H1 (cell line): Measurements from ENCODE around the gene TMEM106A. TPM values are rescaled to one million over a fixed set of nuclear protein-coding genes. Genes with fewer than 3 reads are reported as not detected.

Experiments used
- CTCF ChIA-PET: fragments of 300-600 bp; sonication (Branson Sonifier 250); formaldehyde crosslinking; loops from one replicate; lab custom pipeline; 2021; ENCODE audit not compliant: partially characterized antibody; lab: Charles Lee
- POLR2A ChIA-PET: fragments of 300-600 bp; sonication (Branson Sonifier 250); formaldehyde crosslinking; loops from one replicate; lab custom pipeline; 2021; ENCODE audit warnings: inconsistent platforms; ENCODE audit not compliant: partially characterized antibody; lab: Charles Lee
- DNase-seq, 2 experiments: peaks; one replicate each; pipeline versions ENCODE4 v3.0.0 to v3.0.0-alpha.2; 2010 to 2022; ENCODE audit warnings: low spot score in 2 of 2, low read depth in 1 of 2, mixed read lengths in 1 of 2
- FAIRE-seq: peaks from 2 replicates; lab custom pipeline; 2011; peaks lifted over from hg19 to GRCh38; lab: Jason Lieb, UNC
- H2AFZ ChIP-seq: 2 replicates; pipeline ENCODE4 v1.8.1; 2012; ENCODE audit warnings: low read length, inconsistent platforms
- H2AK5ac ChIP-seq: 2 replicates; pipeline ENCODE4 v1.6.1; 2013; ENCODE audit warnings: low read depth, low read length
- H2BK120ac ChIP-seq: replicated peaks from 2 replicates; pipeline ENCODE3; 2013; ENCODE audit warnings: low read depth, low read length, inconsistent platforms
- H2BK12ac ChIP-seq: 2 replicates; pipeline ENCODE4 v1.6.1; 2013; ENCODE audit warnings: low read depth, low read length
- H2BK15ac ChIP-seq: 2 replicates; pipeline ENCODE4 v1.6.1; 2013; ENCODE audit warnings: low read length
- H2BK20ac ChIP-seq: 2 replicates; pipeline ENCODE4 v1.6.1; 2013; ENCODE audit warnings: low read length
- H2BK5ac ChIP-seq: 2 replicates; pipeline ENCODE4 v1.6.1; 2013; ENCODE audit warnings: low read depth, low read length
- H3K14ac ChIP-seq: 2 replicates; pipeline ENCODE4 v1.6.1; 2013; ENCODE audit warnings: inconsistent platforms; ENCODE audit not compliant: insufficient read length
- H3K18ac ChIP-seq: 2 replicates; pipeline ENCODE4 v1.6.1; 2013; ENCODE audit warnings: low read length; ENCODE audit errors: extremely low read depth
- H3K23ac ChIP-seq: 2 replicates; pipeline ENCODE4 v1.6.1; 2013; ENCODE audit warnings: inconsistent platforms; ENCODE audit not compliant: insufficient read length
- H3K23me2 ChIP-seq: 2 replicates; pipeline ENCODE4 v1.6.1; 2013; ENCODE audit warnings: low read depth, low read length
- H3K27ac ChIP-seq: 2 replicates; pipeline ENCODE4 v1.6.1; 2011; ENCODE audit warnings: low read depth, low read length, inconsistent platforms
- H3K27me3 ChIP-seq, 4 experiments: replicated peaks in 1 of 4; 1 replicate in 1 of 4; 2 replicates in 3 of 4; pipeline versions ENCODE4 v1.6.1 to v1.8.1; 2011 to 2013; ENCODE audit warnings: low read length in 3 of 4, mild to moderate bottlenecking in 3 of 4, inconsistent platforms in 2 of 4, mixed read lengths in 2 of 4, moderate library complexity in 1 of 4; ENCODE audit not compliant: control insufficient read depth in 3 of 4, insufficient read depth in 3 of 4; ENCODE audit errors: extremely low read depth in 1 of 4
- H3K36me3 ChIP-seq, 4 experiments: 2 replicates each; pipeline versions ENCODE4 v1.6.1 to v1.8.1; 2011 to 2013; ENCODE audit warnings: mild to moderate bottlenecking in 4 of 4, low read length in 3 of 4, moderate library complexity in 2 of 4, control low read depth in 1 of 4, inconsistent platforms in 1 of 4; ENCODE audit not compliant: insufficient read depth in 4 of 4, control insufficient read depth in 2 of 4
- H3K4ac ChIP-seq: replicated peaks from 2 replicates; pipeline ENCODE3; 2013; ENCODE audit warnings: low read length, low read depth, mixed read lengths, inconsistent platforms; ENCODE audit not compliant: insufficient read length
- H3K4me1 ChIP-seq, 4 experiments: replicated peaks in 1 of 4; 1 replicate in 1 of 4; 2 replicates in 3 of 4; pipeline versions ENCODE4 v1.6.1 to v1.8.1; 2011 to 2013; ENCODE audit warnings: low read length in 3 of 4, inconsistent platforms in 2 of 4, mixed read lengths in 1 of 4; ENCODE audit not compliant: insufficient read depth in 4 of 4, control insufficient read depth in 3 of 4
- H3K4me2 ChIP-seq, 2 experiments: 2 replicates each; pipeline versions ENCODE4 v1.6.1 to v1.8.1; 2011 to 2013; ENCODE audit warnings: low read depth in 2 of 2, low read length in 2 of 2, control low read depth in 1 of 2, inconsistent platforms in 1 of 2, mild to moderate bottlenecking in 1 of 2; ENCODE audit not compliant: insufficient read depth in 1 of 2
- H3K4me3 ChIP-seq, 4 experiments: fragments of 200-600, 300-600 bp in 1 of 4; sonication (generic), shearing (Covaris generic), sonication (Bioruptor Twin) in 1 of 4; 2 replicates each; pipeline versions ENCODE4 v1.5.1 to v1.8.1; 2011 to 2016; ENCODE audit warnings: low read length in 4 of 4, low read depth in 3 of 4, control low read depth in 2 of 4, inconsistent platforms in 2 of 4, mild to moderate bottlenecking in 2 of 4, mixed read lengths in 1 of 4, moderate library complexity in 1 of 4; ENCODE audit not compliant: insufficient read depth in 2 of 4; ENCODE audit errors: extremely low read depth in 1 of 4
- H3K56ac ChIP-seq: replicated peaks from 2 replicates; pipeline ENCODE3; 2013; ENCODE audit warnings: low read depth, mild to moderate bottlenecking, mixed read lengths, low read length, inconsistent platforms; ENCODE audit not compliant: insufficient read length
- H3K79me1 ChIP-seq: 2 replicates; pipeline ENCODE4 v1.6.1; 2013; ENCODE audit warnings: low read depth, low read length, control low read depth
- H3K79me2 ChIP-seq, 2 experiments: 2 replicates each; pipeline versions ENCODE4 v1.6.1 to v1.8.1; 2012 to 2013; ENCODE audit warnings: low read length in 2 of 2, mild to moderate bottlenecking in 2 of 2, inconsistent platforms in 1 of 2; ENCODE audit not compliant: insufficient read depth in 2 of 2, control insufficient read depth in 1 of 2
- H3K9ac ChIP-seq, 4 experiments: replicated peaks in 1 of 4; 1 replicate in 1 of 4; 2 replicates in 3 of 4; pipeline versions ENCODE4 v1.6.1 to v1.8.1; 2011 to 2013; ENCODE audit warnings: low read depth in 3 of 4, low read length in 3 of 4, control low read depth in 2 of 4, mild to moderate bottlenecking in 2 of 4, moderate library complexity in 2 of 4, inconsistent platforms in 1 of 4; ENCODE audit errors: extremely low read depth in 1 of 4
- H3K9me3 ChIP-seq, 2 experiments: 2 replicates each; pipeline versions ENCODE4 v1.6.1 to v1.8.1; 2012 to 2013; ENCODE audit warnings: mild to moderate bottlenecking in 2 of 2, moderate library complexity in 2 of 2, control low read depth in 1 of 2, inconsistent platforms in 1 of 2, low read depth in 1 of 2, low read length in 1 of 2, mixed read lengths in 1 of 2; ENCODE audit not compliant: insufficient read depth in 2 of 2
- H4K20me1 ChIP-seq, 2 experiments: replicated peaks in 1 of 2; 2 replicates each; pipeline versions ENCODE3 to v1.8.1; 2011 to 2013; ENCODE audit warnings: inconsistent platforms in 2 of 2, low read length in 2 of 2, mild to moderate bottlenecking in 1 of 2; ENCODE audit not compliant: insufficient read depth in 2 of 2, control insufficient read depth in 1 of 2
- H4K5ac ChIP-seq: 2 replicates; pipeline ENCODE4 v1.6.1; 2013; ENCODE audit warnings: low read length, low read depth, mixed read lengths, inconsistent platforms; ENCODE audit not compliant: insufficient read length
- H4K8ac ChIP-seq: 2 replicates; pipeline ENCODE4 v1.8.0; 2013; ENCODE audit warnings: mild to moderate bottlenecking, moderate library complexity, low read length, inconsistent platforms; ENCODE audit not compliant: insufficient read depth; ENCODE audit errors: extremely low read depth
- H4K91ac ChIP-seq: replicated peaks from 2 replicates; pipeline ENCODE3; 2013; ENCODE audit warnings: low read length, mixed read lengths, inconsistent platforms; ENCODE audit not compliant: insufficient read length
- CBX5 ChIP-seq: fragments of 300-800, 300-1000 bp; sonication (generic); IDR thresholded peaks from 2 replicates; pipeline ENCODE4 v1.7.1; 2016; ENCODE audit warnings: antibody characterized with exemption, low read length, low read depth
- TCF12 ChIP-seq: IDR thresholded peaks from 2 replicates; pipeline ENCODE4 v1.6.1; 2011; ENCODE audit warnings: low read depth, mild to moderate bottlenecking, low read length
- WGBS, 2 experiments: shearing (Covaris generic) in 1 of 2; methylation state at CpG; one replicate each; pipeline versions ENCODE4 v1.1.6 to v1.1.7; 2013 to 2015; ENCODE audit warnings: low lambda C conversion rate in 2 of 2, mixed read lengths in 2 of 2, inconsistent platforms in 1 of 2, low coverage in 1 of 2, missing lambda C conversion rate in 1 of 2; ENCODE audit not compliant: insufficient replicate concordance in 2 of 2, insufficient coverage in 1 of 2, insufficient read length in 1 of 2; ENCODE audit errors: extremely low coverage in 1 of 2, missing lambda C conversion rate in 1 of 2; 5-methylcytosine and 5-hydroxymethylcytosine counted together
- polyA plus RNA-seq, 7 experiments: library from polyadenylated mRNA; depleted of rRNA in 3 of 7; stranded (reverse) in 5 of 7; unstranded in 2 of 7; fragments of >200 nt in 5 of 7; fragments of 200-250 nt in 2 of 7; gene quantifications; 1 replicate in 5 of 7; 2 replicates in 1 of 7; 4 replicates in 1 of 7; pipeline versions ENCODE4 v1.2.1 to v1.2.3, GENCODE V29; 2011 to 2013; ENCODE audit warnings: missing spikeins in 2 of 7, mixed read lengths in 2 of 7
- total RNA-seq: library from RNA; stranded (reverse); fragmentation: NEBNext Ultra II Directional; extraction: Animal tissue kit (Norgen Biotek cat#: 25700); gene quantifications from 2 replicates; pipeline ENCODE4 v1.2.1, GENCODE V29; 2021
- TF ChIP-seq, protein P1 (sequence below): IDR thresholded peaks from 2 replicates; pipeline ENCODE4 v1.6.1; 2011; ENCODE audit warnings: low read length, improper control_type of control experiment

The TMEM106A gene
- total and polyA plus RNA-seq, 2 of the 8 experiments (the other 6 are each of a cell fraction or from before 2014, with no cell fraction given): 3.2 to 5.4 TPM

DNA sequence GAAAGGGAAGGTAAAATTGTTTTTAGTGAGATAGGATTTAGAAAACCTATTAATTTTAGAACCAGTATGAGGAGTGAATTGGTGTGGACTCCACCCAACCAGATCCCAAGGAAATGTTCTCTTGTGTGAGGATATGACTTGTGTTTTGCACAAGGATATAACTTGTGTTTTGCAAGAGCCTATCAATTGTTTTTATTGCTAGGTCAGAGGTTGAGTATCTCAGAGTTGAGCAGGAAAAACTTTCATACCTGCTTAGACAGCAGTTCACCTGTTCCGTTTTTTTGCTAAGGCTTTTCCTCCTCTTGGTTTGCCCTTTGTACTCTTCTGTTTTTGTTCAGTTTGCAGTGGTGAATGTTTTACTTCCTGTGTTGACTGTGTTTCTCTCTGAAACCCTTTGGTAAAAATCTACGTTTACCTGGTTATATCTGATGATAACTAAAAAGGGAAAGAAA, 35.5 kb upstream of the TMEM106A start:
- Histone ChIP-seq H2AK5ac (no peak overlapping the region), H3K27ac (no peak overlapping the region), H3K14ac (no peak overlapping the region), H2AFZ (no peak overlapping the region), H4K20me1 (no peaks in the 10 kb centered on the region), H3K4me1 (peaks cover 0 to 6% (median 1%) of the 10 kb centered on the region in 4 experiments; a peak in 2 of 7 replicates), H3K4ac (no peak overlapping the region), H3K9me3 (no peaks in the 10 kb centered on the region), H3K79me2 (peaks cover 0 to 10% of the 10 kb centered on the region in 2 experiments; a peak in 1 of 4 replicates), H3K36me3 (peaks cover 0 to 24% (median 4%) of the 10 kb centered on the region in 4 experiments; a peak in 4 of 8 replicates), H2BK20ac (no peak overlapping the region), H3K4me2 (no peak overlapping the region), H3K79me1 (no peaks in the 10 kb centered on the region; the same call in 1 of the 2 replicates), H4K8ac (no peak overlapping the region), H3K9ac (no peak overlapping the region), H2BK15ac (no peak overlapping the region), H3K23ac (no peak overlapping the region), H3K56ac (no peak overlapping the region), H4K91ac (no peak overlapping the region), H3K18ac (no peak overlapping the region), H2BK5ac (no peak overlapping the region), H2BK12ac (no peak overlapping the region), H4K5ac (no peak overlapping the region), H3K23me2 (no peaks in the 10 kb centered on the region), H3K27me3 (no peaks in the 10 kb centered on the region), H2BK120ac (no peak overlapping the region), H3K4me3 (no peak overlapping the region)
- FAIRE-seq: no peak
- DNase-seq: no peak
- CTCF ChIA-PET: interaction anchor here (0.6 to 0.7 kb wide), 2 partner anchors 100 to 143 kb away, joined by 3 read pairs; no protein-coding TSS in a partner anchor
- 90% methylated on average over 2 of the region's 2 CpGs; no CpG with 5 or more reads in 1 of the 2 experiments for WGBS, 2 experiments
- TF ChIP-seq, protein P1, sequence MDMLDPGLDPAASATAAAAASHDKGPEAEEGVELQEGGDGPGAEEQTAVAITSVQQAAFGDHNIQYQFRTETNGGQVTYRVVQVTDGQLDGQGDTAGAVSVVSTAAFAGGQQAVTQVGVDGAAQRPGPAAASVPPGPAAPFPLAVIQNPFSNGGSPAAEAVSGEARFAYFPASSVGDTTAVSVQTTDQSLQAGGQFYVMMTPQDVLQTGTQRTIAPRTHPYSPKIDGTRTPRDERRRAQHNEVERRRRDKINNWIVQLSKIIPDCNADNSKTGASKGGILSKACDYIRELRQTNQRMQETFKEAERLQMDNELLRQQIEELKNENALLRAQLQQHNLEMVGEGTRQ: no peak
- TF ChIP-seq TCF12 (no peak), CBX5 (no peak)
- POLR2A ChIA-PET: interaction anchor here (0.9 kb wide), 1 partner anchor 50 kb away, joined by 3 read pairs; no protein-coding TSS in a partner anchor
